Activated CD8-positive, alpha-beta memory T cell treated with anti-CD3 and anti-CD28 coated beads for 4 hours (primary cell): ENCODE data around the gene SMC6.

ENCODE experiments used
- DNase-seq, 2 donors: peaks; one replicate each; pipeline ENCODE4 v3.0.0-alpha.2; 2020; ENCODE audit warnings: low read depth in 2 of 2

SMC6 gene

GRCh38 chr2:17646838-17647701 is 106.5 kb downstream of the SMC6 start:
- DNase-seq, result no peak

- peak in 1 of 2 donors; percentile 11 for DNase-seq
Observed at GRCh38 chr2:17646081-17646554, 107.5 kb downstream of the SMC6 start.

GRCh38 chr2:17644997-17645720 is 108.5 kb downstream of the SMC6 start:
- DNase-seq, result no peak

GRCh38 chr2:17643031-17643615 is 110.5 kb downstream of the SMC6 start:
- no peak for DNase-seq

GRCh38 chr2:17640406-17640805 is 113.2 kb downstream of the SMC6 start:
- DNase-seq, result no peak

- DNase-seq, result no peak
Observed at GRCh38 chr2:17638196-17638743, 115.3 kb downstream of the SMC6 start.

GRCh38 chr2:17637131-17637906 is 116.3 kb downstream of the SMC6 start:
- no peak for DNase-seq

GRCh38 chr2:17636257-17636656 is 117.4 kb downstream of the SMC6 start:
- DNase-seq, result no peak

GRCh38 chr2:17634997-17635396 is 118.6 kb downstream of the SMC6 start:
- DNase-seq, result no peak

- no peak for DNase-seq
Observed at GRCh38 chr2:17630089-17630488, 123.5 kb downstream of the SMC6 start.

- no peak for DNase-seq
Observed at GRCh38 chr2:17628349-17629261, 125.0 kb downstream of the SMC6 start.

GRCh38 chr2:17627434-17627833 is 126.2 kb downstream of the SMC6 start:
- DNase-seq, result no peak

- no peak for DNase-seq
Observed at GRCh38 chr2:17626986-17627385, 126.6 kb downstream of the SMC6 start.

GRCh38 chr2:17625446-17625845 is 128.2 kb downstream of the SMC6 start:
- DNase-seq, result no peak

GRCh38 chr2:17621781-17622180 is 131.8 kb downstream of the SMC6 start:
- DNase-seq, result no peak

GRCh38 chr2:17620841-17621240 is 132.8 kb downstream of the SMC6 start:
- no peak for DNase-seq

GRCh38 chr2:17620280-17620679 is 133.3 kb downstream of the SMC6 start:
- DNase-seq, result no peak

- DNase-seq, result no peak
Observed at GRCh38 chr2:17617955-17618354, 135.7 kb downstream of the SMC6 start.

GRCh38 chr2:17617516-17617915 is 136.1 kb downstream of the SMC6 start:
- DNase-seq, result no peak

- DNase-seq, result no peak
Observed at GRCh38 chr2:17616405-17616804, 137.2 kb downstream of the SMC6 start.
